ENCODE measurements around the gene WDR54.

WDR54 gene

GRCh38 chr2:74378007-74378406, 43.5 kb upstream of the WDR54 start:
- Histone ChIP-seq H2AFZ (ENCODE audit: low read length) (no peak overlapping the region), H3K9me3 (ENCODE audit: low read length) (no peaks in the 10 kb centered on the region), H3K36me3 (ENCODE audit: insufficient read depth, low read length) (peaks cover 26% of the 10 kb centered on the region; the same call in 1 of the 2 replicates), H3F3A (ENCODE audit: insufficient read depth, low read length) (no peaks in the 10 kb centered on the region), H4K20me1 (ENCODE audit: insufficient read depth, low read length) (no peaks in the 10 kb centered on the region), H3K27ac (ENCODE audit: low read depth, low read length, poor library complexity, severe bottlenecking) (no peak overlapping the region), H3K79me2 (ENCODE audit: insufficient read depth, low read length) (no peaks in the 10 kb centered on the region), H3K4me3 (ENCODE audit: low read depth, low read length, poor library complexity, severe bottlenecking) (no peak overlapping the region), H3K9ac (ENCODE audit: low read length) (no peak overlapping the region), H3K4me2 (ENCODE audit: low read length) (no peak overlapping the region), H3K27me3 (ENCODE audit: insufficient read depth, low read length) (no peaks in the 10 kb centered on the region), H3K4me1 (ENCODE audit: insufficient read depth, low read length, severe bottlenecking) (peaks cover 17% of the 10 kb centered on the region), H3K9me2 (ENCODE audit: low read depth, low read length) (no peaks in the 10 kb centered on the region)
- TF ChIP-seq, protein P1, sequence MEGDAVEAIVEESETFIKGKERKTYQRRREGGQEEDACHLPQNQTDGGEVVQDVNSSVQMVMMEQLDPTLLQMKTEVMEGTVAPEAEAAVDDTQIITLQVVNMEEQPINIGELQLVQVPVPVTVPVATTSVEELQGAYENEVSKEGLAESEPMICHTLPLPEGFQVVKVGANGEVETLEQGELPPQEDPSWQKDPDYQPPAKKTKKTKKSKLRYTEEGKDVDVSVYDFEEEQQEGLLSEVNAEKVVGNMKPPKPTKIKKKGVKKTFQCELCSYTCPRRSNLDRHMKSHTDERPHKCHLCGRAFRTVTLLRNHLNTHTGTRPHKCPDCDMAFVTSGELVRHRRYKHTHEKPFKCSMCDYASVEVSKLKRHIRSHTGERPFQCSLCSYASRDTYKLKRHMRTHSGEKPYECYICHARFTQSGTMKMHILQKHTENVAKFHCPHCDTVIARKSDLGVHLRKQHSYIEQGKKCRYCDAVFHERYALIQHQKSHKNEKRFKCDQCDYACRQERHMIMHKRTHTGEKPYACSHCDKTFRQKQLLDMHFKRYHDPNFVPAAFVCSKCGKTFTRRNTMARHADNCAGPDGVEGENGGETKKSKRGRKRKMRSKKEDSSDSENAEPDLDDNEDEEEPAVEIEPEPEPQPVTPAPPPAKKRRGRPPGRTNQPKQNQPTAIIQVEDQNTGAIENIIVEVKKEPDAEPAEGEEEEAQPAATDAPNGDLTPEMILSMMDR (IDR thresholded peaks at IDR 0.05; ENCODE audit: low read length), result no peak
- no peak for TF ChIP-seq EZH2 (IDR thresholded peaks at IDR 0.05; ENCODE audit: borderline replicate concordance, low read length)

DNA sequence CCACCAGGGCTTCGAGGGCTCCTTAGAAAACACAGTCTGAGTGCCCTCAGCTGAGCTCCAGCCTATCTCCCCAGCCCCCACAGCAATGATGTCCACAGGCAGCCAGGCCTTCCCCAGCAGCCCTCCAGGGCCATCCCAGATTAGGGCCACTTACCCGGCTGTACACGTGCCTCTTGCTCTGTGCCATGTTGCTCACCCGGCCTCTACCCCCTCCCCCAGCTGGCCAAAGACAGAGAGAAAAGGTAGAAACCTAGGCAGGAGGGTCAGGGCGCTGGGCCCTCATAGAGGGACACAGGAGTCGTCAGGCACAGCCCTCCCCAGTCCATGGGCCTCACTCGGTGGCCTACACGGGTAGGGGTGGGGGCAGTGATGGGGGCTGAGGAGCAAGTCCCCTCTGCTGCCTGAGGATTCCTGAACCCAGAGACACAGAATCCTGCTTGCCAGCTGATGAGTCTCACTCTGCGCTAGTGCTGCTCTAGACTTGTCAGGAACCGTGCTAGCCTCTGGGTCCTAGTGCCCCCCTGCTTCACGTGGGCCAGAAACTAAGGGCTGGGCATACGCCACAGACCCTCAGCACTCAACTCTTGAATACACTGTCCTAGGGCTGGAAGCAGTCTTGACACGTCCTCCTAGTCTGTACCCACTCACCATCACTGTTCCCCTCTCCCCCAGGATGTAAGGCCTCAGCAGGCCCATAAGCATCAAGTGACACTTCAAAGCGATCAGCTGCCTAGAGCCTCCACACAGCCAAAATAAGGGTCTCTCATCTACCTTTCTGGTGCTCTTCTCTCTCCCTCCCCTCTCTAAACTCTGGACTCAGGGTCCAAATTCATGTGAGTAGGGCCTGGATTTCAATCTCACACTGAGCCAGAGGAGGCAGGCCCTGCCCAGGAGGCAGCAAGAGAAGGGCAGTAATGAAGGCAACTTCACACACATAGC, 41.4 kb upstream of the WDR54 start, which contains the start of gene DCTN1:
Gene DCTN1 (minus strand): TSS at position 461 of the 939 bp plus-strand sequence. CDS start 274 bp downstream, at position 187.
- no peak for TF ChIP-seq EZH2 (IDR thresholded peaks at IDR 0.05; ENCODE audit: borderline replicate concordance, low read length)
- no peaks in the 10 kb centered on the region for H3K79me2 ChIP-seq (ENCODE audit: insufficient read depth, low read length)
- peak within 1 kb of the TSS; percentile 47 for H3K4me3 ChIP-seq (ENCODE audit: low read depth, low read length, poor library complexity, severe bottlenecking)
- H3K9me3 ChIP-seq (ENCODE audit: low read length), result no peaks in the 10 kb centered on the region
- H3K9me2 ChIP-seq (ENCODE audit: low read depth, low read length), result no peaks in the 10 kb centered on the region
- H3K27ac ChIP-seq (ENCODE audit: low read depth, low read length, poor library complexity, severe bottlenecking), result no peak within 1 kb of the TSS
- peaks cover 26% of the 10 kb centered on the region; the same call in 1 of the 2 replicates for H3K36me3 ChIP-seq (ENCODE audit: insufficient read depth, low read length)
- no peaks in the 10 kb centered on the region for H4K20me1 ChIP-seq (ENCODE audit: insufficient read depth, low read length)
- no peaks in the 10 kb centered on the region for H3K27me3 ChIP-seq (ENCODE audit: insufficient read depth, low read length)
- no peak within 1 kb of the TSS for H2AFZ ChIP-seq (ENCODE audit: low read length)
- peak within 1 kb of the TSS; percentile 64 for H3K4me2 ChIP-seq (ENCODE audit: low read length)
- peaks cover 17% of the 10 kb centered on the region for H3K4me1 ChIP-seq (ENCODE audit: insufficient read depth, low read length, severe bottlenecking)
- H3F3A ChIP-seq (ENCODE audit: insufficient read depth, low read length), result no peaks in the 10 kb centered on the region
- H3K9ac ChIP-seq (ENCODE audit: low read length), result peak within 1 kb of the TSS; percentile 55; the same call in 1 of the 2 replicates

DNA sequence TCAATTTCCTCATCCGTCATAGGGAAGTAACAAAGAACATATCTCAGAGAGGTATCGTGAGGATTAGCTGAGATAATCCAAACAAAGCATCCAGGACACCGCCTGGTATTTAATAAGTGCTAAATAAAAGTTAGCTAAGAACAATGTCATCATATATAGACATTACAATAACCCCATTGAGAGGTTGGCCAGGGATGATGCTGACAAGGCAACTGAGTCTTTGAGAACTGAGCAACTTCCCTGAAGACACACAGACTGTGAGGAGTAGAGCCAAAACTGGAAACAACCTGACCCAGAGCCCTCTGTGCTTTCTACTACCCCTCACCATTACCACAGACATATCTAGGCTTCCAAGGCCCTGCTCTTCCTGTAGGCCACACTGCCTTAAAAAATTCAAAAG, 39.8 kb upstream of the WDR54 start:
- Histone ChIP-seq H3K27me3 (ENCODE audit: insufficient read depth, low read length) (no peaks in the 10 kb centered on the region), H3K79me2 (ENCODE audit: insufficient read depth, low read length) (no peaks in the 10 kb centered on the region), H3K27ac (ENCODE audit: low read depth, low read length, poor library complexity, severe bottlenecking) (no peak overlapping the region)

More for the DNA sequence above, 39.8 kb upstream of the WDR54 start:
- no peaks in the 10 kb centered on the region for H3K9me3 ChIP-seq (ENCODE audit: low read length)
- no peaks in the 10 kb centered on the region for H4K20me1 ChIP-seq (ENCODE audit: insufficient read depth, low read length)
- H3K4me3 ChIP-seq (ENCODE audit: low read depth, low read length, poor library complexity, severe bottlenecking), result no peak overlapping the region
- H3K36me3 ChIP-seq (ENCODE audit: insufficient read depth, low read length), result peaks cover 20% of the 10 kb centered on the region; the same call in 1 of the 2 replicates
- no peaks in the 10 kb centered on the region for H3F3A ChIP-seq (ENCODE audit: insufficient read depth, low read length)
- no peak overlapping the region for H2AFZ ChIP-seq (ENCODE audit: low read length)
- no peak overlapping the region for H3K9ac ChIP-seq (ENCODE audit: low read length)
- no peak overlapping the region for H3K4me2 ChIP-seq (ENCODE audit: low read length)
- no peaks in the 10 kb centered on the region for H3K9me2 ChIP-seq (ENCODE audit: low read depth, low read length)
- peaks cover 11% of the 10 kb centered on the region for H3K4me1 ChIP-seq (ENCODE audit: insufficient read depth, low read length, severe bottlenecking)
- TF ChIP-seq, protein P1 (IDR thresholded peaks at IDR 0.05; ENCODE audit: low read length), result no peak
- TF ChIP-seq EZH2 (IDR thresholded peaks at IDR 0.05; ENCODE audit: borderline replicate concordance, low read length), result no peak

Data from OCI-LY1 (cell line).